ENCODE measurements around the gene ODAD2. TPM values are rescaled to one million over a fixed set of nuclear protein-coding genes. Genes with fewer than 3 reads are reported as not detected.

The ODAD2 gene
- total RNA-seq, 2 donors from 2014 or later: 0.66 TPM; not detected in 1

GRCh38 chr10:27826369-27826768, 172.5 kb downstream of the ODAD2 start:
- WGBS, 2 donors: 66 to 79% methylated on average over 9 of the region's 9 CpGs

GRCh38 chr10:27822301-27822700, 176.6 kb downstream of the ODAD2 start:
- intact Hi-C loops (cut with DNase I): no loop called here

More at GRCh38 chr10:27826369-27826768, 172.5 kb downstream of the ODAD2 start:
- H3K27me3 ChIP-seq: no peaks in the 10 kb centered on the region
- H3K27ac ChIP-seq: no peak overlapping the region
- H3K36me3 ChIP-seq (replicated peaks in 1 of 2; ENCODE audit: insufficient read depth in 1 of 2, low read depth in 2 of 2): no peaks in the 10 kb centered on the region
- no peak for TF ChIP-seq POLR2A (IDR thresholded peaks at IDR 0.05)
- no peak for TF ChIP-seq CTCF (IDR thresholded peaks at IDR 0.05)
- ATAC-seq: no peak
- intact Hi-C loops (cut with DNase I): no loop called here
- no peak for DNase-seq
- H3K4me3 ChIP-seq: no peak overlapping the region
- H3K4me1 ChIP-seq: no peaks in the 10 kb centered on the region
- no peaks in the 10 kb centered on the region for H3K9me3 ChIP-seq

GRCh38 chr10:27820637-27821036, 178.2 kb downstream of the ODAD2 start:
- no peaks in the 10 kb centered on the region for H3K27me3 ChIP-seq
- TF ChIP-seq CTCF (IDR thresholded peaks at IDR 0.05) (no peak), POLR2A (IDR thresholded peaks at IDR 0.05) (no peak)
- 61 to 76% methylated on average over 3 of the region's 3 CpGs for WGBS, 2 donors
- H3K4me1 ChIP-seq: peaks cover 16% of the 10 kb centered on the region
- DNase-seq (peak in 3 of 4 donors; percentile 21 to 27 (median 23)), ATAC-seq (peak; percentile 40)
- no peaks in the 10 kb centered on the region for H3K36me3 ChIP-seq (replicated peaks in 1 of 2; ENCODE audit: insufficient read depth in 1 of 2, low read depth in 2 of 2)
- intact Hi-C loops (cut with DNase I): no loop called here
- no peaks in the 10 kb centered on the region for H3K9me3 ChIP-seq
- no peak overlapping the region for H3K4me3 ChIP-seq
- H3K27ac ChIP-seq: peak overlapping the region in 3 of 4 donors; percentile 42 to 70 (median 52)

More at GRCh38 chr10:27822301-27822700, 176.6 kb downstream of the ODAD2 start:
- Histone ChIP-seq H3K9me3 (no peaks in the 10 kb centered on the region), H3K4me1 (peaks cover 16% of the 10 kb centered on the region), H3K36me3 (replicated peaks in 1 of 2; ENCODE audit: insufficient read depth in 1 of 2, low read depth in 2 of 2) (no peaks in the 10 kb centered on the region), H3K4me3 (no peak overlapping the region), H3K27ac (no peak overlapping the region), H3K27me3 (no peaks in the 10 kb centered on the region)
- no peak for ATAC-seq
- TF ChIP-seq POLR2A (IDR thresholded peaks at IDR 0.05): no peak
- no peak for TF ChIP-seq CTCF (IDR thresholded peaks at IDR 0.05)
- no peak for DNase-seq
- 54 to 68% methylated on average over 4 of the region's 4 CpGs for WGBS, 2 donors

GRCh38 chr10:27819781-27820531, 178.9 kb downstream of the ODAD2 start:
- intact Hi-C loops (cut with DNase I): no loop called here
- DNase-seq (peak; percentile 46 to 79 (median 62)), ATAC-seq (peak; percentile 99)
- no peak overlapping the region for H3K4me3 ChIP-seq
- TF ChIP-seq CTCF (IDR thresholded peaks at IDR 0.05): no peak
- peak in 2 of 3 donors; percentile 44 to 58 for TF ChIP-seq POLR2A (IDR thresholded peaks at IDR 0.05)
- 61 to 66% methylated on average over 9 of the region's 9 CpGs for WGBS, 2 donors
- peaks cover 16% of the 10 kb centered on the region for H3K4me1 ChIP-seq
- H3K9me3 ChIP-seq: no peaks in the 10 kb centered on the region
- no peaks in the 10 kb centered on the region for H3K27me3 ChIP-seq
- H3K27ac ChIP-seq: peak overlapping the region; percentile 6 to 78 (median 61)
- H3K36me3 ChIP-seq (replicated peaks in 1 of 2; ENCODE audit: insufficient read depth in 1 of 2, low read depth in 2 of 2): no peaks in the 10 kb centered on the region

GRCh38 chr10:27816320-27816719, 182.6 kb downstream of the ODAD2 start:
- 54 to 74% methylated on average over 1 of the region's 1 CpG for WGBS, 2 donors
- intact Hi-C loops (cut with DNase I): no loop called here
- no peaks in the 10 kb centered on the region for H3K9me3 ChIP-seq
- H3K4me1 ChIP-seq: peaks cover 16% of the 10 kb centered on the region
- H3K27me3 ChIP-seq: no peaks in the 10 kb centered on the region
- H3K27ac ChIP-seq: no peak overlapping the region
- DNase-seq: no peak
- no peaks in the 10 kb centered on the region for H3K36me3 ChIP-seq (replicated peaks in 1 of 2; ENCODE audit: insufficient read depth in 1 of 2, low read depth in 2 of 2)
- no peak overlapping the region for H3K4me3 ChIP-seq
- no peak for ATAC-seq
- TF ChIP-seq CTCF (IDR thresholded peaks at IDR 0.05) (no peak), POLR2A (IDR thresholded peaks at IDR 0.05) (no peak)

Measured in body of pancreas (tissue), 4 donors.